DND-41 (cell line): Measurements from ENCODE around the gene GRIN2A.

ENCODE experiments used
- ATAC-seq: fragments of 200-7000 bp; cut with Tn5 transposase; 3 replicates; pipeline ENCODE4 v1.9.1; 2021; ENCODE audit warnings: low read depth; ENCODE audit not compliant: insufficient read depth
- DNase-seq: peaks from one replicate; pipeline ENCODE4 v3.0.0-alpha.2; 2020
- H2AFZ ChIP-seq: 2 replicates; pipeline ENCODE4 v1.6.0; 2012; ENCODE audit warnings: low read depth, low read length
- H3K27ac ChIP-seq: 2 replicates; pipeline ENCODE4 v1.5.1; 2012; ENCODE audit warnings: low read length, inconsistent platforms
- H3K27me3 ChIP-seq: fragments of 200-600 bp; sonication (generic); 2 replicates; pipeline ENCODE4 v1.6.0; 2012; ENCODE audit warnings: low read length, mild to moderate bottlenecking, inconsistent platforms; ENCODE audit not compliant: insufficient read depth, poor library complexity
- H3K36me3 ChIP-seq: 2 replicates; pipeline ENCODE4 v1.5.1; 2012; ENCODE audit warnings: low read length, inconsistent platforms; ENCODE audit not compliant: insufficient read depth
- H3K4me1 ChIP-seq: 2 replicates; pipeline ENCODE4 v1.5.1; 2012; ENCODE audit warnings: mild to moderate bottlenecking, low read length; ENCODE audit not compliant: insufficient read depth
- H3K4me2 ChIP-seq: 2 replicates; pipeline ENCODE4 v1.6.0; 2012; ENCODE audit warnings: mild to moderate bottlenecking, moderate library complexity, low read length, inconsistent platforms; ENCODE audit not compliant: insufficient read depth
- H3K4me3 ChIP-seq, 2 experiments: fragments of 200-600 bp in 1 of 2; shearing (Covaris generic) in 1 of 2; 2 replicates each; pipeline ENCODE4 v1.5.1; 2012 to 2016; ENCODE audit warnings: inconsistent platforms in 2 of 2, low read length in 2 of 2, mild to moderate bottlenecking in 2 of 2, low read depth in 1 of 2, moderate library complexity in 1 of 2
- H3K79me2 ChIP-seq: 2 replicates; pipeline ENCODE4 v1.6.0; 2012; ENCODE audit warnings: low read length, inconsistent platforms; ENCODE audit not compliant: insufficient read depth
- H3K9ac ChIP-seq: 2 replicates; pipeline ENCODE4 v1.6.0; 2012; ENCODE audit warnings: low read depth, mild to moderate bottlenecking, inconsistent platforms, low read length, moderate library complexity
- H3K9me3 ChIP-seq: 2 replicates; pipeline ENCODE4 v1.5.1; 2012; ENCODE audit warnings: low read length, moderate library complexity, mild to moderate bottlenecking, inconsistent platforms; ENCODE audit not compliant: insufficient read depth, severe bottlenecking
- H4K20me1 ChIP-seq: 2 replicates; pipeline ENCODE4 v1.6.0; 2012; ENCODE audit warnings: low read length; ENCODE audit not compliant: insufficient read depth
- EZH2 ChIP-seq: IDR thresholded peaks from 3 replicates; pipeline ENCODE4 v1.6.1; 2012; ENCODE audit warnings: borderline replicate concordance, low read depth, mild to moderate bottlenecking, moderate library complexity, low read length, inconsistent platforms; ENCODE audit not compliant: severe bottlenecking
- TF ChIP-seq, protein P1 (sequence below): IDR thresholded peaks from 2 replicates; pipeline ENCODE4 v1.5.1; 2012; ENCODE audit warnings: borderline replicate concordance, low read length, moderate library complexity, mild to moderate bottlenecking; ENCODE audit not compliant: poor library complexity, severe bottlenecking; ENCODE audit errors: extremely low read depth

GRIN2A gene

DNA sequence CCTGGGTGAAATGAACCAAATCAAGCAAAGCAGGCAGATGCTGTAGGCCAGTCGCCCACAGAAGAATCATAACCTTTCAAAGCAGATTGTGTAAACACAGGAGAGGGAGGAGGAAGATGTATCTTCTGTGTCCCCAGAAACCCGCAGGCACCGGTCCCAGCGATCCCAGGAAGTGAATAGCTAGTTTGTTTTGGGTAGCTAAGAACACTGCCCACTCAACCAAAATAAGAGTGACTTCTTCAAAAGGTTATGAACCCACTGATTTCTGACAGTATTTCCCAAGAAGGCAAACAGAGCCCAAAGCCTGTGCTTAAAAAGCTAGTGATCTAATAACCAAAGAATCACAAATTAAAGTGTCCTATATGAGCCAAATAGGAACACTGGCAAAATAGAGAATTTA, 67.8 kb downstream of the GRIN2A start:
- ATAC-seq (no peak), DNase-seq (no peak)
- Histone ChIP-seq H3K9me3 (no peaks in the 10 kb centered on the region), H2AFZ (no peak overlapping the region), H3K9ac (no peak overlapping the region), H3K4me2 (no peak overlapping the region), H3K27me3 (no peaks in the 10 kb centered on the region), H3K36me3 (no peaks in the 10 kb centered on the region), H3K27ac (no peak overlapping the region), H4K20me1 (no peaks in the 10 kb centered on the region), H3K4me1 (no peaks in the 10 kb centered on the region), H3K4me3 (no peak overlapping the region), H3K79me2 (no peaks in the 10 kb centered on the region)
- TF ChIP-seq EZH2: no peak
- TF ChIP-seq, protein P1, sequence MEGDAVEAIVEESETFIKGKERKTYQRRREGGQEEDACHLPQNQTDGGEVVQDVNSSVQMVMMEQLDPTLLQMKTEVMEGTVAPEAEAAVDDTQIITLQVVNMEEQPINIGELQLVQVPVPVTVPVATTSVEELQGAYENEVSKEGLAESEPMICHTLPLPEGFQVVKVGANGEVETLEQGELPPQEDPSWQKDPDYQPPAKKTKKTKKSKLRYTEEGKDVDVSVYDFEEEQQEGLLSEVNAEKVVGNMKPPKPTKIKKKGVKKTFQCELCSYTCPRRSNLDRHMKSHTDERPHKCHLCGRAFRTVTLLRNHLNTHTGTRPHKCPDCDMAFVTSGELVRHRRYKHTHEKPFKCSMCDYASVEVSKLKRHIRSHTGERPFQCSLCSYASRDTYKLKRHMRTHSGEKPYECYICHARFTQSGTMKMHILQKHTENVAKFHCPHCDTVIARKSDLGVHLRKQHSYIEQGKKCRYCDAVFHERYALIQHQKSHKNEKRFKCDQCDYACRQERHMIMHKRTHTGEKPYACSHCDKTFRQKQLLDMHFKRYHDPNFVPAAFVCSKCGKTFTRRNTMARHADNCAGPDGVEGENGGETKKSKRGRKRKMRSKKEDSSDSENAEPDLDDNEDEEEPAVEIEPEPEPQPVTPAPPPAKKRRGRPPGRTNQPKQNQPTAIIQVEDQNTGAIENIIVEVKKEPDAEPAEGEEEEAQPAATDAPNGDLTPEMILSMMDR: no peak

DNA sequence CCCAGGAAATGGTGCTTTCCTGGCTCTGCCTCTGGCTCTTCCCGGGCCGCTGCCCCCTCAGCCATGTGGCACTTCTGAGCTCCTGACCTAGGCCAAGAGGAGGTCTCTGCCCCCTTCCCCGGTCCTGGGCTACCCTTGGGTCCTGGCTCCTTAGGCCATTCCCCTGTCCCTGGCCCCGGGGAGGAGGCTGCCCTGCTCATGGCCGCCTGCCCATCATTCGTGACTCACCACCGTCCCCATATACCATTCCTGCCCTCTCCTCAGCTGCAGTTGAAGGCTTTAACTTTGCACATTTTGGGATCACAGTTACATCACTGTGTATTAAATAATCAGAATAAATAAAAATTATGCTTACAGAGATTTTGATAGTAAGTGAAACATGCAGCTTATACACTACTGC, 69.0 kb downstream of the GRIN2A start:
- no peak overlapping the region for H3K4me3 ChIP-seq
- H3K27ac ChIP-seq: no peak overlapping the region
- ATAC-seq: no peak
- no peak overlapping the region for H3K4me2 ChIP-seq
- TF ChIP-seq, protein P1: no peak
- TF ChIP-seq EZH2: no peak
- no peaks in the 10 kb centered on the region for H3K27me3 ChIP-seq
- H3K9me3 ChIP-seq: no peaks in the 10 kb centered on the region
- no peak for DNase-seq
- no peaks in the 10 kb centered on the region for H3K4me1 ChIP-seq
- H3K79me2 ChIP-seq: no peaks in the 10 kb centered on the region
- no peaks in the 10 kb centered on the region for H3K36me3 ChIP-seq
- H4K20me1 ChIP-seq: no peaks in the 10 kb centered on the region
- no peak overlapping the region for H2AFZ ChIP-seq
- no peak overlapping the region for H3K9ac ChIP-seq

DNA sequence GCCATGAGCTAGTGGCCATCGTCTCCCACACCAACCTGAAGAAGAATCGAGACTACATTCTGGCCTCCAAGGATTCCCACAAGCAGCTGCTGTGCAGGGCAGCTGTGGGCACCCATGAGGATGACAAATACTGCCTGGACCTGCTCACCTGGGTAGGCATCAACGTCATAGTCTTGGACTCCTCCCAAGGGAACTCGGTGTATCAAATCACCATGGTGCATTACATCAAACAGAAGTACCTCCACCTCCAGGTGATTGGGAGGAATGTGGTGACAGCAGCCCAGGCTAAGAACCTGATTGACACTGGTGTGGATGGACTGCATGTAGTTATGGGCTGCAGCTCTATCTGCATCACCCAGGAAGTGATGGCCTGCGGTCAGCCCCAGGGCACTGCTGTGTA, 70.2 kb downstream of the GRIN2A start:
- Histone ChIP-seq H3K9ac (no peak overlapping the region), H3K4me2 (no peak overlapping the region), H4K20me1 (no peaks in the 10 kb centered on the region), H3K79me2 (no peaks in the 10 kb centered on the region), H3K9me3 (no peaks in the 10 kb centered on the region), H3K36me3 (no peaks in the 10 kb centered on the region), H3K27me3 (no peaks in the 10 kb centered on the region), H3K27ac (no peak overlapping the region), H3K4me1 (no peaks in the 10 kb centered on the region), H3K4me3 (no peak overlapping the region), H2AFZ (no peak overlapping the region)
- no peak for DNase-seq
- TF ChIP-seq, protein P1: no peak
- TF ChIP-seq EZH2: no peak
- no peak for ATAC-seq

DNA sequence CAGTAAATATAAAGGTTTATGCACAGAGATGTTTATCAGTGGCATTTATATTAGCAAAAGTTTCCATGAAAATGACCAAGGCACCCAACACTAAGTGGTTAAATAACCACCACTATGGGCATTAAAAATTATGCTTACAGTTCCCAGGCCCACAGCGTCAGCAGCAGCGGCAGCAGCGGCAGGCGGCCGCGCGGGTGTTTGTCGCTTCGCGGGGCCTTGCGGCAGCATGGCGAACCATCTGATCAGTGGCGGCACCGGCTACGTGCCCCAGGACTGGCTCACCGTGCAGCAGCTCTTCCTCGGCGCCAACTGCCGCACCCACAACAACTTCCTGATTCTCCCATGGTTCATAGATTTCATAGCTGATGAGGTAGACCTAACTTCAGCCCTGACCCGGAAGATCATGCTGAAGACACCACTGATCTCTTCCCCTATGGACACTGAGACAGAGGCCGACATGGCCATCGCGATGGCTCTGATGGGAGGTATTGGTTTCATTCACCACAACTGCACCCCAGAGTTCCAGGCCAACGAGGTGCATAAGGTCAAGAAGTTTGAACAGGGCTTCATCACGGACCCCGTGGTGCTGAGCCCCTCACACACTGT, 71.0 kb downstream of the GRIN2A start:
- no peak for DNase-seq
- Histone ChIP-seq H3K9me3 (no peaks in the 10 kb centered on the region), H3K27ac (no peak overlapping the region), H3K27me3 (no peaks in the 10 kb centered on the region), H3K9ac (no peak overlapping the region), H3K4me2 (no peak overlapping the region), H3K79me2 (no peaks in the 10 kb centered on the region), H3K4me1 (no peaks in the 10 kb centered on the region), H3K36me3 (no peaks in the 10 kb centered on the region), H3K4me3 (no peak overlapping the region), H2AFZ (no peak overlapping the region), H4K20me1 (no peaks in the 10 kb centered on the region)
- TF ChIP-seq EZH2: no peak
- TF ChIP-seq, protein P1: no peak
- no peak for ATAC-seq
